ENCODE results near the gene ANO9. TPM values are rescaled to one million over a fixed set of nuclear protein-coding genes. Genes with fewer than 3 reads are reported as not detected.
"Not testable (repeated sequence)": the region's sequence is repeated elsewhere in the genome, so short reads cannot be mapped to it uniquely, and the experiment has no call there.

ANO9 gene
- total and polyA plus RNA-seq, 5 experiments from 2014 or later: 4.8 to 78.6 (median 8.6) TPM

- Mint-ChIP-seq H3K27ac (no peak overlapping the region), H3K4me1 (peaks cover 2 to 15% (median 9%) of the 10 kb centered on the region in 4 donors), H3K27me3 (no peaks in the 10 kb centered on the region), H3K4me3 (no peak overlapping the region), H3K9me3 (peaks cover 0 to 9% (median 4%) of the 10 kb centered on the region in 9 donors), H3K36me3 (peaks cover 0 to 8% (median 8%) of the 10 kb centered on the region in 3 donors)
- POLR2A ChIA-PET: interaction anchor here (1.4 to 1.7 kb wide), 2 partner anchors 14 to 16 kb away, joined by 4 to 5 read pairs; no protein-coding TSS in a partner anchor
- DNase-seq (no peak), ATAC-seq (no peak)
These were observed 50.4 kb downstream of the ANO9 start for GRCh38 chr11:391117-392017.

GRCh38 chr11:390175-390574, 51.6 kb downstream of the ANO9 start:
- H3K27me3 Mint-ChIP-seq: no peaks in the 10 kb centered on the region
- no peak for DNase-seq
- H3K36me3 Mint-ChIP-seq: peaks cover 0 to 8% (median 8%) of the 10 kb centered on the region in 3 donors
- no peak overlapping the region for H3K27ac Mint-ChIP-seq
- peaks cover 2 to 15% (median 8%) of the 10 kb centered on the region in 4 donors for H3K4me1 Mint-ChIP-seq
- no peak overlapping the region for H3K4me3 Mint-ChIP-seq
- ATAC-seq: no peak
- POLR2A ChIA-PET: interaction anchor here (1.1 to 1.4 kb wide), 2 partner anchors 15 to 58 kb away, joined by 4 to 5 read pairs; no protein-coding TSS in a partner anchor
- H3K9me3 Mint-ChIP-seq: peaks cover 0 to 9% (median 6%) of the 10 kb centered on the region in 9 donors

- H3K36me3 Mint-ChIP-seq, ATAC-seq, DNase-seq, H3K27me3 Mint-ChIP-seq, H3K4me3 Mint-ChIP-seq, POLR2A ChIA-PET, H3K27ac Mint-ChIP-seq, H3K9me3 Mint-ChIP-seq: not testable (repeated sequence)
- H3K4me1 Mint-ChIP-seq: peaks cover 2 to 15% (median 8%) of the 10 kb centered on the region in 4 donors
These were observed 52.4 kb downstream of the ANO9 start for GRCh38 chr11:389369-389768.

GRCh38 chr11:387193-387793, 54.5 kb downstream of the ANO9 start:
- POLR2A ChIA-PET: interaction anchor here (0.9 to 1.3 kb wide), 2 partner anchors 25 to 119 kb away, joined by 3 read pairs; no protein-coding TSS in a partner anchor
- DNase-seq (no peak), ATAC-seq (peak in 1 of 2 donors; percentile 33)
- Mint-ChIP-seq H3K4me3 (peak overlapping the region in 1 of 10 donors; percentile 20), H3K9me3 (peaks cover 0 to 9% (median 6%) of the 10 kb centered on the region in 9 donors), H3K4me1 (peaks cover 2 to 20% (median 9%) of the 10 kb centered on the region in 4 donors), H3K27ac (peak overlapping the region in 4 of 10 donors; percentile 12 to 78 (median 38)), H3K27me3 (no peaks in the 10 kb centered on the region), H3K36me3 (peaks cover 0 to 8% (median 8%) of the 10 kb centered on the region in 3 donors)

GRCh38 chr11:386483-386882, 55.3 kb downstream of the ANO9 start:
- H3K4me1 Mint-ChIP-seq: peaks cover 5 to 26% (median 13%) of the 10 kb centered on the region in 4 donors
- peak overlapping the region in 1 of 10 donors; percentile 42 for H3K27ac Mint-ChIP-seq
- no peak for ATAC-seq
- peaks cover 0 to 3% (median 0%) of the 10 kb centered on the region in 5 donors for H3K27me3 Mint-ChIP-seq
- POLR2A ChIA-PET: interaction anchor here (0.6 to 1.3 kb wide), 2 partner anchors 21 to 120 kb away, joined by 3 to 4 read pairs; no protein-coding TSS in a partner anchor
- no peak for DNase-seq
- H3K4me3 Mint-ChIP-seq: no peak overlapping the region
- peaks cover 0 to 8% (median 8%) of the 10 kb centered on the region in 3 donors for H3K36me3 Mint-ChIP-seq
- H3K9me3 Mint-ChIP-seq: peaks cover 0 to 9% (median 6%) of the 10 kb centered on the region in 9 donors

GRCh38 chr11:385594-386351, 56.0 kb downstream of the ANO9 start:
- H3K4me3 Mint-ChIP-seq: no peak overlapping the region
- H3K36me3 Mint-ChIP-seq: peaks cover 0 to 8% (median 8%) of the 10 kb centered on the region in 3 donors
- H3K27ac Mint-ChIP-seq: no peak overlapping the region
- DNase-seq: no peak
- POLR2A ChIA-PET: interaction anchor here (0.6 kb wide), 1 partner anchor 22 kb away, joined by 4 read pairs; no protein-coding TSS in a partner anchor
- ATAC-seq: no peak
- peaks cover 0 to 3% (median 0%) of the 10 kb centered on the region in 5 donors for H3K27me3 Mint-ChIP-seq
- H3K9me3 Mint-ChIP-seq: peaks cover 0 to 9% (median 6%) of the 10 kb centered on the region in 9 donors
- peaks cover 5 to 26% (median 13%) of the 10 kb centered on the region in 4 donors for H3K4me1 Mint-ChIP-seq

GRCh38 chr11:384511-384910, 57.3 kb downstream of the ANO9 start:
- Mint-ChIP-seq H3K27me3 (peaks cover 0 to 3% (median 0%) of the 10 kb centered on the region in 5 donors), H3K4me1 (peaks cover 5 to 26% (median 13%) of the 10 kb centered on the region in 4 donors), H3K4me3 (no peak overlapping the region), H3K27ac (no peak overlapping the region), H3K9me3 (peaks cover 0 to 9% (median 6%) of the 10 kb centered on the region in 9 donors), H3K36me3 (peaks cover 0 to 8% (median 8%) of the 10 kb centered on the region in 3 donors)
- POLR2A ChIA-PET: no interaction called here
- DNase-seq (no peak), ATAC-seq (no peak)

- no peak overlapping the region for H3K27ac Mint-ChIP-seq
- no peak for DNase-seq
- H3K4me1 Mint-ChIP-seq: peaks cover 5 to 24% (median 13%) of the 10 kb centered on the region in 4 donors
- peaks cover 0 to 9% (median 0%) of the 10 kb centered on the region in 5 donors for H3K27me3 Mint-ChIP-seq
- POLR2A ChIA-PET: no interaction called here
- H3K36me3 Mint-ChIP-seq: peaks cover 0 to 8% (median 8%) of the 10 kb centered on the region in 3 donors
- H3K9me3 Mint-ChIP-seq: peaks cover 0 to 9% (median 6%) of the 10 kb centered on the region in 9 donors
- no peak for ATAC-seq
- peak overlapping the region in 1 of 10 donors; percentile 9 for H3K4me3 Mint-ChIP-seq
These were observed 58.4 kb downstream of the ANO9 start for GRCh38 chr11:383431-383830.

GRCh38 chr11:382081-382629, 59.7 kb downstream of the ANO9 start:
- H3K4me3 Mint-ChIP-seq: peak overlapping the region in 4 of 10 donors; percentile 3 to 45 (median 36)
- peaks cover 0 to 6% (median 5%) of the 10 kb centered on the region in 3 donors for H3K36me3 Mint-ChIP-seq
- ATAC-seq (peak; percentile 33 to 53), DNase-seq (no peak)
- H3K9me3 Mint-ChIP-seq: peaks cover 0 to 7% (median 2%) of the 10 kb centered on the region in 9 donors
- POLR2A ChIA-PET: no interaction called here
- H3K27me3 Mint-ChIP-seq: peaks cover 0 to 11% (median 2%) of the 10 kb centered on the region in 5 donors
- peak overlapping the region in 7 of 10 donors; percentile 31 to 85 (median 40) for H3K27ac Mint-ChIP-seq
- peaks cover 5 to 11% (median 7%) of the 10 kb centered on the region in 4 donors for H3K4me1 Mint-ChIP-seq

GRCh38 chr11:381501-382072, 60.2 kb downstream of the ANO9 start:
- DNase-seq: no peak
- H3K36me3 Mint-ChIP-seq: peaks cover 0 to under 1% (median under 1%) of the 10 kb centered on the region in 3 donors
- POLR2A ChIA-PET: no interaction called here
- no peak for ATAC-seq
- H3K9me3 Mint-ChIP-seq: peaks cover 0 to 2% (median under 1%) of the 10 kb centered on the region in 9 donors
- peak overlapping the region in 1 of 10 donors; percentile 45 for H3K4me3 Mint-ChIP-seq
- H3K27ac Mint-ChIP-seq: peak overlapping the region in 2 of 10 donors; percentile 66 to 81
- H3K27me3 Mint-ChIP-seq: peaks cover 0 to 11% (median 2%) of the 10 kb centered on the region in 5 donors
- H3K4me1 Mint-ChIP-seq: peaks cover 4 to 10% (median 5%) of the 10 kb centered on the region in 4 donors

- Mint-ChIP-seq H3K4me1 (peaks cover 4 to 10% (median 5%) of the 10 kb centered on the region in 4 donors), H3K9me3 (peaks cover 0 to 2% (median 0%) of the 10 kb centered on the region in 9 donors), H3K36me3 (no peaks in the 10 kb centered on the region), H3K27ac (no peak overlapping the region), H3K27me3 (peaks cover 0 to 11% (median 2%) of the 10 kb centered on the region in 5 donors), H3K4me3 (no peak overlapping the region)
- DNase-seq (no peak), ATAC-seq (no peak)
- POLR2A ChIA-PET: no interaction called here
These were observed 60.8 kb downstream of the ANO9 start for GRCh38 chr11:380996-381395.
